HG03439 (cell line): Measurements from ENCODE around the gene AARS2.
"Not testable (repeated sequence)": the region's sequence is repeated elsewhere in the genome, so short reads cannot be mapped to it uniquely, and the experiment has no call there.

Source experiments
- ATAC-seq: cut with Tn5 transposase; IDR thresholded peaks from one replicate; pipeline ENCODE4 v1.9.1; 2021; ENCODE audit warnings: mild to moderate bottlenecking, moderate library complexity; ENCODE audit not compliant: unreplicated experiment

The AARS2 gene

DNA sequence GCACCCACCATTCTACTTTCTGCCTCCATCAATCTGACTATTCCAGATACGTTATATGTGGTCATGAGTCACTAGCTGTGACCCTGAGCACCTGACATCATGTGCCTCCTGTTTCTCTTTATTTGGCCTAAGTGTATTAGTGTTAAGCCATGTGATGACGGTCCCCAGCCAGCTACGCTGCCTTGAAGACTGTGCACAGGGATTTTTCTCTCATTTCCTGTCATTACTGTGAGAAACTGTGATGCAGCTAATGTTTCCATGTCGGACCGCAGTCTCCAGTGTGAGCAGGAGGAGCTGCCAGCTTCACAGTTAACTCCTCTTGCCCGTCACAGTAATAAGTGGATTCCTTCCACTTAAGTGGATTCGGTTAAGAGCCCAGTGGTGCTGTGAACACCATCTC, 19.4 kb upstream of the AARS2 start:
- no peak for ATAC-seq

GRCh38 chr6:44329858-44330257, 16.7 kb upstream of the AARS2 start:
- no peak for ATAC-seq

- ATAC-seq = not testable (repeated sequence)
Observed at GRCh38 chr6:44328203-44328602, 15.1 kb upstream of the AARS2 start.

DNA sequence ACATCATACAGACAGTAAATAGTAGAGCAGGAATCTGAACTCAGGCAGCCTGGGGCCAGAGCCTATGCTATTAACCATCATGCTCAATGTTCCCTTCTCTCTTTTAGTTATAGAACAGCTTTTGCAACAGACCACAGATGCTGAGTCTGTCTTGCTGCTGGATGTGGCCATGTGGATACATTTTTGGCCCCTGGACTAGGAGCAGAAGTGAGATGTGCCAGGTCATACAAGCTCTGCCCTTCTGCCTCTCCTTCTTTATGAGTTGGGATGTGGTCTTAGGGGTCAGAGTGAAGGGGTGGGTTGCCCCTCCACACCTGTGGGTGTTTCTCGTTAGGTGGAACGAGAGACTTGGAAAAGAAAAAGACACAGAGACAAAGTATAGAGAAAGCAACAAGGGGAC, 14.6 kb upstream of the AARS2 start:
- ATAC-seq = no peak

DNA sequence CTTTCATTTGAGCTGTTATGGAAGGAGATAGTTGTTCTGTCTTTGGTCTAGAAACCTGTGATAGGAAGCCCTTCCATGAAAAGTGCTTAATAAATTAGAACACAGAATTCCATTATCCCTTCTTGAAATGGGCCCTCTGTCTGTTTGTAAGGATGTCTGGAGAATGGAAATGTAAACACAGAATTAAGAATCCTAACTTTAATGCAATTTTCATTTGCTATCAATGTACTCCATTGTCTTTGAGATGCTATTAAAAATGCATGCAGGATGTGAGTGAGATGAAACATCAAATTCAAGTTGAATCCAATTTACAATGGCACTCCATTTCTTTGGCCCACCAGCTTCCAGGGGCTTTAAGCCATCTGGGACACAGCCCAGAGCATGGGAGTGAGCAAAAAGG, 13.9 kb upstream of the AARS2 start:
- ATAC-seq = no peak

GRCh38 chr6:44321210-44321609, 8.1 kb upstream of the AARS2 start:
- ATAC-seq = no peak

DNA sequence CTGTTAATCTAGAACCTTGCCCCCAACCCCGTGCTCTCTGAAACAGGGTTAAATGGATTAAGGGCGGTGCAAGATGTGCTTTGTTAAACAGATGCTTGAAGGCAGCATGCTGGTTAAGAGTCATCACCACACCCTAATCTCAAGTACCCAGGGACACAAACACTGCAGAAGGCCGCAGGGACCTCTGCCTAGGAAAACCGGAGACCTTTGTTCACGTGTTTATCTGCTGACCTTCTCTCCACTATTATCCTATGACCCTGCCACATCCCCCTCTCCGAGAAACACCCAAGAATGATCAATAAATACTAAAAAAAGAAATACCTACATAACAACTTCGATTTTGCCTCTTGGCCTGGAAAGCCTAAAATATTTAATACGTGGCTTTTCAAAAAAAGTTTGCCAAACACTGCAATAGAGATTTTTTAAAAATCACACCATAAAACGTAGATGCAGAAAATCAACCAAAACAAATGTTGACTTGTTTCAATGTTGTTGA, 4.0 kb upstream of the AARS2 start:
- ATAC-seq = not testable (repeated sequence)

- ATAC-seq = no peak
Observed at GRCh38 chr6:44316481-44316880, 3.3 kb upstream of the AARS2 start.

DNA sequence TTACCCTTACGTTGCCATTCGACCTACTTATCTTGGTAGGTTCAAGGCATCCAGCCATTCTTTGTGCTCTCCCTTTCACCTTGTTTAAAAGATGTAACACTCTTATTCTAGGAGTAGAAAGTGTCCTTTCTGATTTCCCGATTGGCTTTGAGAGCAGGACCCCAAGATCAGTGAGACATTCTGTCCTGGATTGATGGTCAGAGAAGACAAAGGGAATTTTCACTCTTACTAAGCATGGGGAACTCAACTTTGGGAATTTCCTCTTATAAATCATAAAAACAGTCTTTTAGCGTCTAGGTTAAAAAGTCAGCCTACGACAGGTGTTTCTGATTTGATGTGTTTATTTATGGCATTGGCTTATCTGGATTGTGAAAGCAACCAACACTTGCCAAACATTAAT, 2.8 kb upstream of the AARS2 start:
- ATAC-seq = no peak

DNA sequence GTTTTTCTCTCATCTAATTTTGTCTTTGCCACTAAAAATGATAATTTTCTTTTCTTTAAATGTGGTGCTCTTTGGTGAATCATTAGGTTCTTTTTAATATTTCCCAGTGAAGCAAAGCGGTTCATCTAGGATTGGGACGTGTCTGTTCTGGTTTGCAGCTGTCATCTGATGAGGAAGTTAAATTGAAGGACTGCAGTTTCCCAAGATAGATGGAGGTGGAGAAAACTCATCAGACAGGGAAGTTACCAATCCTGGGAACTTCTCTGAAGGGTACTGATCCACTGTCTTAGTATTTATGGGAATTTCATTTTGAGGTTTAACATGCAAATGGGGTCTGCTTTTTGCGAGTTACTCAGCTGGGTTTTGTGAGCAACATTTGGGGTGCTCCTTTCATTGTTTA, 2.4 kb upstream of the AARS2 start:
- no peak for ATAC-seq

DNA sequence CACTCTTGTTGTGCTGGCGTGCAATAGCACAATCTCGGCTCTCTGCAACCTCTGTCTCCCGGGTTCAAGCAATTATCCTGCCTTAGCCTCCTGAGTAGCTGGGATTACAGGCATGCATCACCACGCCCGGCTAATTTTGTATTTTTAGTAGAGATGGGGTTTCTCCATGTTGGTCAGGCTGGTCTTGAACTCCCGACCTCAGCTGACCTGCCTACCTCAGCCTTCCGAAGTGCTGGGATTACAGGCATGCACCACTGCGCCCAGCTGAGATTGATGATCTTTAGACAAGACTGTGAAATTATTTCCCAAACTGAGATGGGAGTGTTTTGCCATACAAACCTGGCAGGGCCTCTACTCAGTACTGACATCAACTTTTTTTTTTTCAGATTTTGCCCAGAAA, 1.5 kb upstream of the AARS2 start:
- not testable (repeated sequence) for ATAC-seq

DNA sequence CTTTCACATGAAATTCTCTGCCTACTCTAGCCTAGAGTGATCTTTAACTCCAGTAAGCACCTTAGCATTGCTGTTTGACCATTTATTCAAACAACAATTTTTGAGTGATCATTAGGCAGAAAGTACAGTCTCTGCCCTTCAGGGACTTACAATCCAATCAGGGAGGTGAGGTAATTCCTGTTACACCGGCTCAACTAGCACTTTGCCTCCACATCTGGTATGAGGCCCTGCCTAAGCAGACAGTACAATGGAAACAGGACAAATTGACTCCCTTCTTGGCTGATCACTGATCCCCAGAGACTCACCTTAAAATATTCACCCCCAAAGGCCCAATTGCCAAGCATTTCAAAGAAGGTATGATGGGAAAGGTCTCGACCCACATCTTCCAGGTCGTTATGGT, 1.4 kb downstream of the AARS2 start:
- ATAC-seq = no peak

- ATAC-seq = no peak
Observed at GRCh38 chr6:44311304-44311703, 1.8 kb downstream of the AARS2 start.

DNA sequence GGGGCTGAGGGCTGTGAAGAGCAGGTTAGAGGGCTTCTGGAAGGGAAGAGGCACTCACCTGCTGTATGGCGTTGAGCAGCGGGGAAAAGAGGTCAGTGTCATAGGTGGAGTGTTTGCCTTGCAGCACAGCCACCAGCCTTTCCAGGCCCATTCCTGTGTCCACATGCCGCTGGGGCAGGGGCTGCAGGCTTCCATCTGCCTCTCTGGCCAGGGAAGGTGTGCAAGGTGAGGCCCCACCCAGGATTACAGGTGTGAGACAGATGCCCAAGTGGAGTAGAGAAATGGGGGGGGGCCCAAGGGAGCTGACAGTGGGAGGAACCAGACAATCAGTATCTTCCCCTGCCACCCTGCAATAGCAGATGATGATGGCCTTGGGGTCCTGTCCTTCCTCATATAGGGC, 2.9 kb downstream of the AARS2 start:
- no peak for ATAC-seq

GRCh38 chr6:44309631-44310030, 3.5 kb downstream of the AARS2 start:
- no peak for ATAC-seq

DNA sequence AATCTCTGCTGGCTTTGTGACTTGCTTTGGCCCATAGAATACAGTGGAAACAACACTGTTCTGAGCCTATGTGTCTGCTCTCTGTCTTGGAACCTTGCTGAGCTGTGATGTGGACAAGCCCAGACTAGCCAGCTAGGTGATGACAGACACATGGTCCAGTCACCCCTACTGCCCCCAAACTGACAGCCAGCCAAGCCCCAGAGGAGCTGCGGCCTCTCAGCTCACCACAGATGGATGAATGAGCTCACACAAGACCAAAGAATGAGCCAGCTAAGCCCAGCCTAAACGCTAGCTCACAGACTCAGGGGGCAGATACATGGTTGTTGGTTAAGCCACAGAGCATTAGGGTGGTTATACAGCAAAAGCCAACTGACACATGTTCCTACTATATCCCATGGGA, 4.1 kb downstream of the AARS2 start:
- ATAC-seq = no peak

DNA sequence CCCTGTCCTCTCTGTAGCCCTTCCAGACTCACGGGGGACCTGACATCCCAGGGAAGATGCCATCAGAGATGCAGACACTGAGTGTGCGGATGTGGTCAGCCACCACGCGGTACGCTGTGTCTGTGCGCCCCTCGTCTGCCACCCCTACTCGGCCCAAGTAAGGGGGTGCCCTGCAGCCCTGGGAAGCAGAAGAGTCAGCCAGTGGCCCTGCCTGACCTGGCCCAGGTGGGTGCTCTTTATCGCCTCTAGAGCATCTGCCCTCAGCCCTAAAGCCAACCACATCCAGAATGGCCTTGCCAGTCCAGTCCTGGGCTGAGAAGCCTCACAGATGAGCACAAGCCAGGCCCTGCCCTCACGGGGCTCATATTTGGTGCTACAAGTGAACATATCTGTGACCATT, 5.9 kb downstream of the AARS2 start:
- no peak for ATAC-seq

GRCh38 chr6:44306710-44307109, 6.4 kb downstream of the AARS2 start:
- no peak for ATAC-seq

GRCh38 chr6:44305200-44305725, 7.9 kb downstream of the AARS2 start:
- ATAC-seq = no peak

DNA sequence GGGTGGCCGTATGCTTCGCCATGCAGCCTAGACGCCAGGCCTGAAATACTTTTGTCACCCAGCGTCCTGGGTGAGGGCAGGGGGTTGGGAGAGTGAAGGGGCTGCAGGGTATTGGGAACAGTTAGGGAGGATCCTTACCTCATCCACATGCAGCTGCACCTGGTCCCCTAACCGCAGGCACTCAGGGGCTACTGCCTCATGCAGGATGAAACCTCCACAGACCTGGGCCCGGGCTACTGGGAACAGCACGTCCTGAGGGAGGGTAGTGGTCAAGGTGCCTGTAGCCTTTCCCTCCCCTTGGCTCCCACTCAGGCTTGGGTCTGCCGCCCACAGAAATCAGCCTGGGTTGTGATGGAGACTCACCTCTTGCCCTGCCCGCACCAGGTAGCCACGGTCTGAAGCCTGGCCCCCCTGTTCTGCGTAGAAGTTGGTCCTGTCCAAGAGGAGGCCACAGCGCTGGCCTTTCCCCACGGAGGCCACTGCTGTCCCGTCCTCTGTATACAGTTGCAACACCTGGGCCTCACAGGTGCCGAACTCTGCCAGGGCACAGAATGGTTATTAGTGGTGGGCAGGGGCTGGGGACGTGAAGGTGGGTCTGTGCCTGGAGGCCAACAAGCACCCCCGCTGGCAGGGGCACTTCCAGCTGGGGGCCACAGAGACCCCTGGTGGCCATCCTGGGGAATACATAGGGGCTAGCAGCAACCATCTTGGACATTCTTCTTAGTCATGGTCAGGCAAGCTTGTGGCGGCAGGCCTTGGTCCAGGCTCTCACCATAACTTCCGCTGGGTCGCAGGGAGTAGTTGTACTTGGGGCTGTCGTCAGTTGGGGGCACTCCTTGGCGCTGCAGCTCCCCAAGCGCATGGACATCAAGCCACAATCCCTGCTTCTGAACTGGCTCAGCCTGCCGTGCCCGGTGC, 8.6 kb downstream of the AARS2 start:
- no peak for ATAC-seq

- no peak for ATAC-seq
Observed at GRCh38 chr6:44303842-44304241, 9.3 kb downstream of the AARS2 start.

GRCh38 chr6:44302856-44303255, 10.3 kb downstream of the AARS2 start:
- no peak for ATAC-seq
